Left lung (tissue), 10 donors: ENCODE data around the gene RBFOX2. TPM values are rescaled to one million over a fixed set of nuclear protein-coding genes. Genes with fewer than 3 reads are reported as not detected.
"Not testable (repeated sequence)": the region's sequence is repeated elsewhere in the genome, so short reads cannot be mapped to it uniquely, and the experiment has no call there.

Experiments used
- ATAC-seq: fragments of 200-7000 bp; cut with Tn5 transposase; one replicate; pipeline ENCODE4 v1.9.1; 2020; ENCODE audit warnings: moderate library complexity
- DNase-seq, 4 donors: peaks; one replicate each; pipeline ENCODE4 v3.0.0-alpha.2; 2013 to 2020
- H3K27ac ChIP-seq, 2 donors: fragments of 200-600 bp; sonication (generic) in 1 of 2; one replicate each; pipeline versions ENCODE4 v1.5.0 to v1.8.0; 2020 to 2021
- H3K27me3 ChIP-seq, 2 donors: fragments of 200-600 bp; sonication (generic) in 1 of 2; one replicate each; pipeline versions ENCODE4 v1.5.0 to v1.8.0; 2020 to 2021
- H3K36me3 ChIP-seq, 2 donors: fragments of 200-600 bp; sonication (generic) in 1 of 2; one replicate each; pipeline versions ENCODE4 v1.5.0 to v1.8.0; 2020 to 2021
- H3K4me1 ChIP-seq, 2 donors: fragments of 200-600 bp; one replicate each; pipeline ENCODE4 v1.8.0; 2021
- H3K4me3 ChIP-seq, 2 donors: fragments of 200-600 bp; sonication (generic) in 1 of 2; one replicate each; pipeline versions ENCODE4 v1.5.0 to v1.8.0; 2020 to 2021; ENCODE audit warnings: mild to moderate bottlenecking in 1 of 2
- H3K9me3 ChIP-seq, 2 donors: fragments of 200-600 bp; sonication (generic) in 1 of 2; one replicate each; pipeline versions ENCODE4 v1.5.0 to v1.8.0; 2020 to 2021
- CTCF ChIP-seq, 2 donors: fragments of 200-600 bp; sonication (generic) in 1 of 2; IDR thresholded peaks; one replicate each; pipeline versions ENCODE4 v1.5.0 to v1.8.0; 2021; ENCODE audit warnings: antibody characterized with exemption in 2 of 2
- intact Hi-C, 2 donors: fragments of 100-400 bp; cut with DNase I; formaldehyde crosslinking; loops; one replicate each; pipeline versions ENCODE4 v1.11.2 to v1.14.2; 2022
- polyA plus RNA-seq, 6 donors: library from polyadenylated mRNA; unstranded; fragments of 120-200 nt; gene quantifications; one replicate each; pipeline ENCODE4 v1.2.1, GENCODE V29; 2013; ENCODE audit not compliant: insufficient read length in 6 of 6
- total RNA-seq, 2 donors: library from RNA; stranded (reverse); fragmentation: NEBNext Ultra II Directional; extraction: Animal tissue kit (Norgen Biotek cat#: 25700); gene quantifications; one replicate each; pipeline ENCODE4 v1.2.1, GENCODE V29; 2021
- donor health status: DM: no; HTN: yes; CAD: no.
- donor health status: DM: no; HTN: no; CAD: no.

The RBFOX2 gene
- total and polyA plus RNA-seq, 8 donors, result 63.1 to 171 (median 154) TPM

- no peak for ATAC-seq
- no peak for DNase-seq
- no peak overlapping the region for H3K4me3 ChIP-seq
- no peak for TF ChIP-seq CTCF (IDR thresholded peaks at IDR 0.05)
- intact Hi-C loops, result no loop called here
- no peaks in the 10 kb centered on the region for H3K27me3 ChIP-seq
- no peaks in the 10 kb centered on the region for H3K4me1 ChIP-seq
- H3K36me3 ChIP-seq, result no peaks in the 10 kb centered on the region
- no peak overlapping the region for H3K27ac ChIP-seq
- no peaks in the 10 kb centered on the region for H3K9me3 ChIP-seq
These were observed 24.9 kb upstream of the RBFOX2 start for GRCh38 chr22:36053242-36054147.

- no peak overlapping the region for H3K27ac ChIP-seq
- H3K4me1 ChIP-seq, result no peaks in the 10 kb centered on the region
- H3K4me3 ChIP-seq, result no peak overlapping the region
- no peaks in the 10 kb centered on the region for H3K36me3 ChIP-seq
- no peak for TF ChIP-seq CTCF (IDR thresholded peaks at IDR 0.05)
- DNase-seq (no peak), ATAC-seq (peak; percentile 65)
- intact Hi-C loops, result no loop called here
- no peaks in the 10 kb centered on the region for H3K9me3 ChIP-seq
- H3K27me3 ChIP-seq, result no peaks in the 10 kb centered on the region
These were observed 23.9 kb upstream of the RBFOX2 start for GRCh38 chr22:36052505-36052941.

- intact Hi-C loops, result no loop called here
- no peak for TF ChIP-seq CTCF (IDR thresholded peaks at IDR 0.05)
- no peak overlapping the region for H3K27ac ChIP-seq
These were observed 21.0 kb upstream of the RBFOX2 start for GRCh38 chr22:36049678-36049997.

GRCh38 chr22:36048911-36049677, 20.5 kb upstream of the RBFOX2 start:
- Histone ChIP-seq H3K27ac (no peak overlapping the region), H3K36me3 (no peaks in the 10 kb centered on the region), H3K27me3 (no peaks in the 10 kb centered on the region), H3K4me1 (no peaks in the 10 kb centered on the region), H3K9me3 (no peaks in the 10 kb centered on the region), H3K4me3 (no peak overlapping the region)
- DNase-seq (no peak), ATAC-seq (no peak)
- no peak for TF ChIP-seq CTCF (IDR thresholded peaks at IDR 0.05)
- intact Hi-C loops, result no loop called here

More at GRCh38 chr22:36049678-36049997, 21.0 kb upstream of the RBFOX2 start:
- H3K36me3 ChIP-seq, result no peaks in the 10 kb centered on the region
- no peaks in the 10 kb centered on the region for H3K9me3 ChIP-seq
- no peak for DNase-seq
- H3K4me3 ChIP-seq, result no peak overlapping the region
- ATAC-seq, result no peak
- no peaks in the 10 kb centered on the region for H3K4me1 ChIP-seq
- H3K27me3 ChIP-seq, result no peaks in the 10 kb centered on the region

GRCh38 chr22:36044517-36044916, 15.9 kb upstream of the RBFOX2 start:
- DNase-seq, H3K27me3 ChIP-seq, intact Hi-C loops, H3K4me3 ChIP-seq, H3K4me1 ChIP-seq, ATAC-seq, H3K36me3 ChIP-seq, H3K27ac ChIP-seq, H3K9me3 ChIP-seq: not testable (repeated sequence)
